ENCODE data around the gene DLEU7. TPM values are rescaled to one million over a fixed set of nuclear protein-coding genes. Genes with fewer than 3 reads are reported as not detected.

The DLEU7 gene
- total and polyA plus RNA-seq, 9 of the 15 experiments (the other 6 are each of a cell fraction or from before 2014, with no cell fraction given), result 0.03 to 0.06 TPM; not detected in 7

DNA sequence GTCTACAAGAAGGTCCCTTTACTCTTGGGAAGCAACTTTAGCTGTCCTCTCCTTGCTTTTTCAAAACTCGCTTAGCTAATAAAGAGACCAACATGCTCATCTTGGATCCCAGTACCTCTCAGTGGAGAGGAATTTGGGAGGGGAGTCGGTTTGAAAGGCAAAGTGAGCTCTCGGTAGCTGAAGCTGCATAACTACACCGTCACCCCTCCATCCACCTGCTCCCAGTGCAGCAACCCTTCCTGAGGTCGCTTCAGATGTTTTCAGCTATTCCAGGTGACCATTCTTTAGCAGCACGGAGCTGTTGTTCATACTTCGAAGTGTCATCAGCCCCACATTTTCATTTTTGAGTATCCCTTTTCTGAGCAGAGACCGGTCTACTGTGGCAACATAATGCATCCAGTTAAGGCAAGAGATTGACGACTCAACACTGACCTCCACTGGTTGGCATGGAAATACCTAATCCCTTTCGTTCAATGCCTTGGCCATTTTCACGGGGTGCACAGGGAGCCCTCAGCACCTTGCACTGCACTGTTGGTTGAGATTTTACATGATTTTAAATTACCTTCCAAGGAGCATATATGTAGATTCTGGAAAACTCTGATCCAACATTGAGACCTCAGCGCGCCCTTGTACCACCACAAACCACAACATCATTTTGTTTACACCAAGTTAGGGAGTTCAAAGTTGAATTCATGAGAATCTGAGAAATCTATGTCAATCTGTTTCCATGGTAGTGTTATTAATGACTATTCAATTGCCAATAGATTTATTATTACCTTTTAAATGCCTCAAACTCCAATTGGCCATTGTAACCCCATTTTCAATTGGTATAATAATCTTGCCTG is 42.2 kb downstream of the DLEU7 start (continued):
- TF ChIP-seq ZNF41 (CRISPR knock-in tag; conservative IDR thresholded peaks at IDR 0.05), result no peak
- TF ChIP-seq SREBF2 (CRISPR knock-in tag; IDR thresholded peaks at IDR 0.05), result no peak
- TF ChIP-seq KAT8 (IDR thresholded peaks at IDR 0.05; ENCODE audit: low read depth), result no peak
- TF ChIP-seq, protein P1, sequence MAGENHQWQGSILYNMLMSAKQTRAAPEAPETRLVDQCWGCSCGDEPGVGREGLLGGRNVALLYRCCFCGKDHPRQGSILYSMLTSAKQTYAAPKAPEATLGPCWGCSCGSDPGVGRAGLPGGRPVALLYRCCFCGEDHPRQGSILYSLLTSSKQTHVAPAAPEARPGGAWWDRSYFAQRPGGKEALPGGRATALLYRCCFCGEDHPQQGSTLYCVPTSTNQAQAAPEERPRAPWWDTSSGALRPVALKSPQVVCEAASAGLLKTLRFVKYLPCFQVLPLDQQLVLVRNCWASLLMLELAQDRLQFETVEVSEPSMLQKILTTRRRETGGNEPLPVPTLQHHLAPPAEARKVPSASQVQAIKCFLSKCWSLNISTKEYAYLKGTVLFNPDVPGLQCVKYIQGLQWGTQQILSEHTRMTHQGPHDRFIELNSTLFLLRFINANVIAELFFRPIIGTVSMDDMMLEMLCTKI (IDR thresholded peaks at IDR 0.05; ENCODE audit: partially characterized antibody), result no peak

DNA sequence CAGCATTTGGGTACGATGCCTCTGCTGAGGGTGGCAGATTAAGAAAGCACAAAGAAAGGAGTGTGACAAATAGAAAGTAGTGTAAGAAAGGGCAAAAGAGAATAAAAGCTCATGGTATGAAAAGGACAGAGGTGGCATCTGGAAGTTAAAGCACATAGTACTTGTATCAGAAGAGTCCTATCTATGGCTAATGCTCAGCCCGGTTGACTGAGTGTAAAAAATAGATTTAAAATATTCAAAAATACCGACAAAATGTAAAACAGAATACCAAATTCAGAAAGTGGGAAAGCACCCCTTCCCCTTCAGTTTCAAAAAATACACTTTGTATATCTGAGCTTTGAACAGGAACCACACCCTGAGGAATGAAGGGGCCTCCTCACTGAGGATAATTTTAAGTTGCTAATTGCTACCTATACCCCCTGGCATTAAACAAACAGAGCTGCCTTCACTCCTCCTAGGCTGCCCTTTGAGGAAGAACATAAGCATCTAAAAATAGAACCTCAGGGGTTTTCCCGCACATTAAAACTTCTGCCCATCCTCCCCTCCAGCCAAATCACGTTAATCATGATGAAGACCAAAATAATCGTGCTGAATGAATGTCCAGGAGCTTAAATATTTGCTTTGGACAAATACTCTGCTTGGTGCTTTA is 43.3 kb downstream of the DLEU7 start:
- TF ChIP-seq RFX1 (IDR thresholded peaks at IDR 0.05) (no peak), ARID2 (IDR thresholded peaks at IDR 0.05) (no peak), ZNF76 (CRISPR knock-in tag; IDR thresholded peaks at IDR 0.05; ENCODE audit: borderline replicate concordance) (no peak), CBFA2T2 (conservative IDR thresholded peaks at IDR 0.05) (no peak), ZZZ3 (IDR thresholded peaks at IDR 0.05) (no peak), BDP1 (IDR thresholded peaks at IDR 0.05; ENCODE audit: insufficient read depth, insufficient read length) (no peak), MAFG (tag; conservative IDR thresholded peaks at IDR 0.05) (no peak)
- TF ChIP-seq, protein P2, sequence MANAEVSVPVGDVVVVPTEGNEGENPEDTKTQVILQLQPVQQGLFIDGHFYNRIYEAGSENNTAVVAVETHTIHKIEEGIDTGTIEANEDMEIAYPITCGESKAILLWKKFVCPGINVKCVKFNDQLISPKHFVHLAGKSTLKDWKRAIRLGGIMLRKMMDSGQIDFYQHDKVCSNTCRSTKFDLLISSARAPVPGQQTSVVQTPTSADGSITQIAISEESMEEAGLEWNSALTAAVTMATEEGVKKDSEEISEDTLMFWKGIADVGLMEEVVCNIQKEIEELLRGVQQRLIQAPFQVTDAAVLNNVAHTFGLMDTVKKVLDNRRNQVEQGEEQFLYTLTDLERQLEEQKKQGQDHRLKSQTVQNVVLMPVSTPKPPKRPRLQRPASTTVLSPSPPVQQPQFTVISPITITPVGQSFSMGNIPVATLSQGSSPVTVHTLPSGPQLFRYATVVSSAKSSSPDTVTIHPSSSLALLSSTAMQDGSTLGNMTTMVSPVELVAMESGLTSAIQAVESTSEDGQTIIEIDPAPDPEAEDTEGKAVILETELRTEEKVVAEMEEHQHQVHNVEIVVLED (CRISPR knock-in tag; IDR thresholded peaks at IDR 0.05), result no peak
- in situ Hi-C loops (cut with MboI) (loop anchor here (10.0 kb wide), 1 partner anchor 825 kb away; no protein-coding TSS in a partner anchor), intact Hi-C loops (cut with micrococcal nuclease) (loop anchor here (5.0 to 10.0 kb wide), 5 partner anchors 265 to 823 kb away; no protein-coding TSS in a partner anchor)
- H4K20me1 ChIP-seq (replicated peaks; ENCODE audit: control insufficient read depth, insufficient read depth, low read length), result no peaks in the 10 kb centered on the region
- no peaks in the 10 kb centered on the region for H3K27me3 ChIP-seq (ENCODE audit: control insufficient read depth in 2 of 2, insufficient read depth in 2 of 2, low read length in 2 of 2)
- H2AFZ ChIP-seq (ENCODE audit: low read depth, low read length), result no peak overlapping the region
- no peak overlapping the region for H3K9ac ChIP-seq (ENCODE audit: insufficient read depth in 1 of 2, low read depth in 2 of 2, low read length in 2 of 2)
- H3K9me3 ChIP-seq (replicated peaks; ENCODE audit: control insufficient read depth, insufficient read depth, low read depth, low read length), result no peaks in the 10 kb centered on the region
- BruUV-seq (replicated peaks), result no TSS peak
- H3K79me2 ChIP-seq (ENCODE audit: control insufficient read depth, insufficient read depth, low read length), result no peaks in the 10 kb centered on the region
- H3K27ac ChIP-seq (ENCODE audit: extremely low read depth, low read depth, low read length), result no peak overlapping the region
- H3K4me1 ChIP-seq (replicated peaks in 1 of 2; ENCODE audit: control insufficient read depth in 2 of 2, insufficient read depth in 2 of 2, low read length in 2 of 2), result no peaks in the 10 kb centered on the region
- 7% methylated on average over 6 of the region's 6 CpGs for WGBS (ENCODE audit: insufficient coverage, low coverage, missing lambda C conversion rate)
- no peak overlapping the region for H3K4me2 ChIP-seq (ENCODE audit: insufficient read depth, low read length)
- DNase-seq (ENCODE audit: extremely low read depth in 1 of 4, low spot score in 3 of 4) (no peak), FAIRE-seq (no peak), ATAC-seq (no peak)
- no peak overlapping the region for H3K4me3 ChIP-seq
- no peaks in the 10 kb centered on the region for H3K9me1 ChIP-seq (ENCODE audit: control insufficient read depth, insufficient read depth, low read length)
- H3K36me3 ChIP-seq (ENCODE audit: control insufficient read depth, insufficient read depth, low read length), result no peaks in the 10 kb centered on the region
- POLR2A ChIA-PET, result interaction anchor here (1.2 kb wide), 1 partner anchor 10 kb away, joined by 5 read pairs; no protein-coding TSS in a partner anchor
- CTCF ChIA-PET (ENCODE audit: low intra/inter-chr PET ratio), result interaction anchor here (0.8 kb wide), 1 partner anchor 111 kb away, joined by 3 read pairs; no protein-coding TSS in a partner anchor

All from K562 (cell line).